Measurements from ENCODE around the gene ARMH1. TPM values are rescaled to one million over a fixed set of nuclear protein-coding genes. Genes with fewer than 3 reads are reported as not detected.
A peak's percentile ranks its signal among the peaks of the same experiment; 100 is the strongest.

The ARMH1 gene
- total RNA-seq, 1 experiment from 2014 or later, result 0.15 TPM

DNA sequence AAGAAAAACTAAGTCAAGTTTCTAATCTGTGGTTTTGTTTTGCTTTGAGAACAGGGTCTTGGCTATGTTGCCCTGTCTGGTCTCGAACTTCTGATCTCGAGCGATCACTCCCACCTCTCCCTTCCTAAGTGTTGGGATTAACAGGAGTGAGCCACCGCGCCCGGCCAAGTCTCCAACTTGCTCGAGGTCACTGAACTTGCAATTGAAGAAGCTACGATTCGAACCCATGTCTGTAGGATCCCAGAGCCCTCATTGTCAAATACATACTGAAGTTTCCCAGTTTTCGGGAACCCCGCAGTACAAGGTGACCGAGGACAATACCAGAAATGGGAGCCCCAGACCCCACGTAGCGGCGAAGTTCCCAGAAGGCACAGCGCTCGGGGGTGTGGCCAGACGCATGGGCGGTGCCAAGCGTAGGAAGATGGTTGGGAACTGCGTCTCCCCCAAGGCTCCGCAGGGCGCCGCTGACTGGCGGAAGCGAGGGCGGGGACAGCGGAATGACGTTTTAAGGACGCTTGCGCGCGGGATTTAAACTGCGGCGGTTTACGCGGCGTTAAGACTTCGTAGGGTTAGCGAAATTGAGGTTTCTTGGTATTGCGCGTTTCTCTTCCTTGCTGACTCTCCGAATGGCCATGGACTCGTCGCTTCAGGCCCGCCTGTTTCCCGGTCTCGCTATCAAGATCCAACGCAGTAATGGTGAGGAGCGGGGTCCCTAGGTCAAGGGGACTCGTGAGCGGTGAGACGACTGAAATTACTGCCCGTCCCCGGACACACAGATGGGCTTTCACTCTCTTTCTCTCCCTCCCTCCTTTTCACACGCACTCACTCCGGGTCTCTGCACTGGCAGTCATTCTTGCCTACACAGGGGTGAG, 65.0 kb downstream of the ARMH1 start, which contains the start of gene KIF2C:
TSS of gene KIF2C (plus strand) at position 531 of the 872 bp plus-strand sequence. CDS start at position 627, 96 bp downstream.
- Histone ChIP-seq H3K4me1 (ENCODE audit: insufficient read depth, low read length) (peaks cover 20% of the 10 kb centered on the region), H3K9me2 (replicated peaks; ENCODE audit: low read length) (no peaks in the 10 kb centered on the region), H3K9me3 (ENCODE audit: low read length) (no peaks in the 10 kb centered on the region), H3K4me2 (ENCODE audit: low read length) (peak within 1 kb of the TSS; percentile 97), H3K79me2 (ENCODE audit: low read length) (peaks cover 46% of the 10 kb centered on the region), H3K27me3 (ENCODE audit: low read length) (no peaks in the 10 kb centered on the region), H3K4me3 (ENCODE audit: low read length) (peak within 1 kb of the TSS; percentile 93), H3F3A (ENCODE audit: low read length, unreplicated experiment) (no peaks in the 10 kb centered on the region), H2AFZ (ENCODE audit: low read length) (peak within 1 kb of the TSS; percentile 92), H3K36me3 (ENCODE audit: low read depth, low read length) (peaks cover 6% of the 10 kb centered on the region; the same call in 1 of the 2 replicates), H3K9ac (ENCODE audit: low read length) (peak within 1 kb of the TSS; percentile 84), H3K27ac (ENCODE audit: low read length) (peak within 1 kb of the TSS; percentile 41), H4K20me1 (ENCODE audit: low read length) (no peaks in the 10 kb centered on the region)
- BruUV-seq (replicated peaks), result TSS peak; percentile 99
- TF ChIP-seq, protein P1, sequence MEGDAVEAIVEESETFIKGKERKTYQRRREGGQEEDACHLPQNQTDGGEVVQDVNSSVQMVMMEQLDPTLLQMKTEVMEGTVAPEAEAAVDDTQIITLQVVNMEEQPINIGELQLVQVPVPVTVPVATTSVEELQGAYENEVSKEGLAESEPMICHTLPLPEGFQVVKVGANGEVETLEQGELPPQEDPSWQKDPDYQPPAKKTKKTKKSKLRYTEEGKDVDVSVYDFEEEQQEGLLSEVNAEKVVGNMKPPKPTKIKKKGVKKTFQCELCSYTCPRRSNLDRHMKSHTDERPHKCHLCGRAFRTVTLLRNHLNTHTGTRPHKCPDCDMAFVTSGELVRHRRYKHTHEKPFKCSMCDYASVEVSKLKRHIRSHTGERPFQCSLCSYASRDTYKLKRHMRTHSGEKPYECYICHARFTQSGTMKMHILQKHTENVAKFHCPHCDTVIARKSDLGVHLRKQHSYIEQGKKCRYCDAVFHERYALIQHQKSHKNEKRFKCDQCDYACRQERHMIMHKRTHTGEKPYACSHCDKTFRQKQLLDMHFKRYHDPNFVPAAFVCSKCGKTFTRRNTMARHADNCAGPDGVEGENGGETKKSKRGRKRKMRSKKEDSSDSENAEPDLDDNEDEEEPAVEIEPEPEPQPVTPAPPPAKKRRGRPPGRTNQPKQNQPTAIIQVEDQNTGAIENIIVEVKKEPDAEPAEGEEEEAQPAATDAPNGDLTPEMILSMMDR (conservative IDR thresholded peaks at IDR 0.05; ENCODE audit: low read depth, low read length), result no peak
- TF ChIP-seq EZH2 (IDR thresholded peaks at IDR 0.05; ENCODE audit: low read length, unreplicated experiment), result no peak
- TF ChIP-seq EZH2phosphoT487 (IDR thresholded peaks at IDR 0.05; ENCODE audit: borderline replicate concordance, low read length), result no peak
- DNase-seq (peak; percentile 98), ATAC-seq (peak; percentile 99)
- ChIA-PET CTCF (no interaction called here), POLR2A (ENCODE audit: unreplicated experiment) (interaction anchor here (0.5 kb wide), 1 partner anchor 564 kb away, joined by 7 read pairs; no protein-coding TSS in a partner anchor)
- intact Hi-C loops (cut with micrococcal nuclease), result no loop called here

DNA sequence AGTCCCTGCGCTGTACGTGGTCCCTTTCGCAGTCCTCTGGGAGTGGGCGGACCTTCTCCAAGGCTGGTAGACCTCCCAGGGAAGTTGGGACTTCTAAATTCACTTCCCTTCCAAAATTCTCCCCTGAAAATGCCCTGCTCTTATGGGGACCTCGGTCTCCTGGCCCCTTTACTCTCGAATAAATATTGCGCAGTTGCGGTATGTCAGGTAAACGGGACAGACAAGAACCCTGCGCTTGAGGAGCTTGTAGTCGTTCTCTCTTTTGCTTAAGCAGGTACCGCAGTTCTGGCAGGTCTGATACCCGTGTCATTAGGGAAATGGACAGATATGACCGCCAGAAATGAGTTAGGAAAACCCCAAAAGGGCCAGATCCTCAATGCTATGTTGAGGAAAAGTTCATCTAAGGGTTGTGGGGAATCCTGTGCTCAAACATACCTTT, 65.7 kb downstream of the ARMH1 start:
- Histone ChIP-seq H3K27ac (ENCODE audit: low read length) (peak overlapping the region; percentile 41; the same call in 1 of the 2 replicates), H3K9me3 (ENCODE audit: low read length) (no peaks in the 10 kb centered on the region), H3K4me3 (ENCODE audit: low read length) (peak overlapping the region; percentile 93), H3K9me2 (replicated peaks; ENCODE audit: low read length) (no peaks in the 10 kb centered on the region), H3K4me2 (ENCODE audit: low read length) (peak overlapping the region; percentile 97), H3K36me3 (ENCODE audit: low read depth, low read length) (peaks cover 6% of the 10 kb centered on the region; the same call in 1 of the 2 replicates), H3K27me3 (ENCODE audit: low read length) (no peaks in the 10 kb centered on the region), H3K9ac (ENCODE audit: low read length) (peak overlapping the region; percentile 84), H3K4me1 (ENCODE audit: insufficient read depth, low read length) (peaks cover 20% of the 10 kb centered on the region), H3F3A (ENCODE audit: low read length, unreplicated experiment) (no peaks in the 10 kb centered on the region), H3K79me2 (ENCODE audit: low read length) (peaks cover 50% of the 10 kb centered on the region), H4K20me1 (ENCODE audit: low read length) (no peaks in the 10 kb centered on the region), H2AFZ (ENCODE audit: low read length) (peak overlapping the region; percentile 92)
- no peak for TF ChIP-seq EZH2phosphoT487 (IDR thresholded peaks at IDR 0.05; ENCODE audit: borderline replicate concordance, low read length)
- TF ChIP-seq EZH2 (IDR thresholded peaks at IDR 0.05; ENCODE audit: low read length, unreplicated experiment), result no peak
- TF ChIP-seq, protein P1 (conservative IDR thresholded peaks at IDR 0.05; ENCODE audit: low read depth, low read length), result no peak
- peak; percentile 9 for DNase-seq
- intact Hi-C loops (cut with micrococcal nuclease), result no loop called here
- ChIA-PET POLR2A (ENCODE audit: unreplicated experiment) (interaction anchor here (0.5 kb wide), 1 partner anchor 11 kb away, joined by 8 read pairs; no protein-coding TSS in a partner anchor), CTCF (no interaction called here)
- TSS peak; percentile 88 for BruUV-seq (replicated peaks)
- ATAC-seq, result peak; percentile 48

Measured in PC-3 (cell line).